MCF 10A (cell line): Measurements from ENCODE around the gene HLF. TPM values are rescaled to one million over a fixed set of nuclear protein-coding genes. Genes with fewer than 3 reads are reported as not detected.

ENCODE experiments used
- BruUV-seq: library from RNA; stranded (reverse); fragments of 400-500 nt; replicated peaks from 2 replicates; lab custom pipeline; 2021; lab: Mats Ljungman, UMichigan
- CTCF ChIA-PET: fragments of 300-600 bp; sonication (Branson Sonifier 250); formaldehyde crosslinking; extraction: SDS; loops from one replicate; lab custom pipeline; 2021; ENCODE audit warnings: antibody characterized with exemption, inconsistent platforms; lab: Yijun Ruan, JAX
- POLR2A ChIA-PET: fragments of 300-600, 350-650 bp; sonication (Branson Sonifier 250); formaldehyde crosslinking; extraction: SDS; loops from one replicate; lab custom pipeline; 2020; ENCODE audit warnings: antibody characterized with exemption, inconsistent platforms; lab: Yijun Ruan, JAX
- DNase-seq: peaks from one replicate; pipeline ENCODE4 v3.0.0-alpha.2; 2018; ENCODE audit not compliant: unreplicated experiment
- H3K27ac Mint-ChIP-seq: one replicate; pipeline ENCODE4 v1.8.0; 2022; ENCODE audit warnings: mild to moderate bottlenecking, low read depth, mixed read lengths; ENCODE audit not compliant: unreplicated experiment
- H3K27me3 Mint-ChIP-seq: one replicate; pipeline ENCODE4 v1.8.0; 2022; ENCODE audit warnings: mixed read lengths; ENCODE audit not compliant: insufficient read depth, unreplicated experiment
- H3K36me3 Mint-ChIP-seq: one replicate; pipeline ENCODE4 v1.8.0; 2022; ENCODE audit warnings: mild to moderate bottlenecking, moderate library complexity, mixed read lengths; ENCODE audit not compliant: insufficient read depth, unreplicated experiment
- H3K4me1 Mint-ChIP-seq: one replicate; pipeline ENCODE4 v1.8.0; 2022; ENCODE audit warnings: mixed read lengths; ENCODE audit not compliant: insufficient read depth, unreplicated experiment
- H3K4me3 Mint-ChIP-seq: one replicate; pipeline ENCODE4 v1.8.0; 2022; ENCODE audit warnings: mild to moderate bottlenecking, moderate library complexity, mixed read lengths; ENCODE audit not compliant: unreplicated experiment
- H3K9me3 Mint-ChIP-seq: one replicate; pipeline ENCODE4 v1.8.0; 2022; ENCODE audit warnings: mixed read lengths; ENCODE audit not compliant: unreplicated experiment
- intact Hi-C: fragments of 100-400 bp; cut with micrococcal nuclease; formaldehyde crosslinking; loops from 2 replicates; pipeline ENCODE4 v1.14.1; 2022
- total RNA-seq: library from RNA; stranded (reverse); gene quantifications from 2 replicates; pipeline ENCODE4 v1.2.3, GENCODE V29; 2022
- TF ChIP-seq, protein P1 (sequence below): fragments of 200-600 bp; IDR thresholded peaks from one replicate; pipeline ENCODE4 v1.8.0; 2022; ENCODE audit warnings: antibody characterized with exemption, mild to moderate bottlenecking; ENCODE audit not compliant: unreplicated experiment

HLF gene
- total RNA-seq, 1 experiment from 2014 or later = 0.23 TPM

DNA sequence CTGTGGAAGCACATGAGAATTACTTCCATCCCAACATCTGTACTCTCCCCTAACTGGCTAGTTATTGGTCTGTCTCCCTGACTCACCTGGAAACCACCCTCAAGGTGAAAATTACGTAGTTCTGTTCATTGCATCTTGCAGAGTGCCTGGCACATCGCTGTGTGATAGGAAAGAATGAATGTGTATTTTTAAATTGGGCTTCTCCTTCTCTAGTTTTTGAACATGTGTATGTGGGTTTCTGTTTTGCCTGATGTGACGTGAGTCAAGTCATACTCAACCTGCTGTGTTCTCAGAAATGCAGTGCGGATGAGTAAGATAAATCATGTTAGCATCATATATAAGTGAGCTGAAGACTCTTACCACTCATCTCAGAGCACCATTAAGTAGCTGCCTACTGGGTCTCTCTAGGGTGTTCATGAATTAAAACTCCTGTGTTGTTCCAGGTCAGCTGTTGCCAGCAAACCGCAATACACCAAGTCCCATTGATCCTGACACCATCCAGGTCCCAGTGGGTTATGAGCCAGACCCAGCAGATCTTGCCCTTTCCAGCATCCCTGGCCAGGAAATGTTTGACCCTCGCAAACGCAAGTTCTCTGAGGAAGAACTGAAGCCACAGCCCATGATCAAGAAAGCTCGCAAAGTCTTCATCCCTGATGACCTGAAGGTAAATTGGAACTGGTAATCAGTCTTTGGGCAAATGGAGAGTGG, 50.2 kb downstream of the HLF start:
- intact Hi-C loops = no loop called here
- BruUV-seq = no TSS peak
- Mint-ChIP-seq H3K4me3 (no peak overlapping the region), H3K27me3 (no peaks in the 10 kb centered on the region), H3K4me1 (no peaks in the 10 kb centered on the region), H3K36me3 (no peaks in the 10 kb centered on the region), H3K27ac (no peak overlapping the region), H3K9me3 (no peaks in the 10 kb centered on the region)
- no peak for DNase-seq
- CTCF ChIA-PET = interaction anchor here (1.1 kb wide), 1 partner anchor 37 kb away, joined by 3 read pairs; no protein-coding TSS in a partner anchor
- POLR2A ChIA-PET = no interaction called here
- TF ChIP-seq, protein P1, sequence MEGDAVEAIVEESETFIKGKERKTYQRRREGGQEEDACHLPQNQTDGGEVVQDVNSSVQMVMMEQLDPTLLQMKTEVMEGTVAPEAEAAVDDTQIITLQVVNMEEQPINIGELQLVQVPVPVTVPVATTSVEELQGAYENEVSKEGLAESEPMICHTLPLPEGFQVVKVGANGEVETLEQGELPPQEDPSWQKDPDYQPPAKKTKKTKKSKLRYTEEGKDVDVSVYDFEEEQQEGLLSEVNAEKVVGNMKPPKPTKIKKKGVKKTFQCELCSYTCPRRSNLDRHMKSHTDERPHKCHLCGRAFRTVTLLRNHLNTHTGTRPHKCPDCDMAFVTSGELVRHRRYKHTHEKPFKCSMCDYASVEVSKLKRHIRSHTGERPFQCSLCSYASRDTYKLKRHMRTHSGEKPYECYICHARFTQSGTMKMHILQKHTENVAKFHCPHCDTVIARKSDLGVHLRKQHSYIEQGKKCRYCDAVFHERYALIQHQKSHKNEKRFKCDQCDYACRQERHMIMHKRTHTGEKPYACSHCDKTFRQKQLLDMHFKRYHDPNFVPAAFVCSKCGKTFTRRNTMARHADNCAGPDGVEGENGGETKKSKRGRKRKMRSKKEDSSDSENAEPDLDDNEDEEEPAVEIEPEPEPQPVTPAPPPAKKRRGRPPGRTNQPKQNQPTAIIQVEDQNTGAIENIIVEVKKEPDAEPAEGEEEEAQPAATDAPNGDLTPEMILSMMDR = no peak

GRCh38 chr17:55316499-55316898, 51.7 kb downstream of the HLF start:
- Mint-ChIP-seq H3K4me3 (no peak overlapping the region), H3K9me3 (no peaks in the 10 kb centered on the region), H3K4me1 (no peaks in the 10 kb centered on the region), H3K27ac (no peak overlapping the region), H3K36me3 (no peaks in the 10 kb centered on the region), H3K27me3 (no peaks in the 10 kb centered on the region)
- ChIA-PET POLR2A (no interaction called here), CTCF (no interaction called here)
- TF ChIP-seq, protein P1 = no peak
- DNase-seq = no peak
- no TSS peak for BruUV-seq
- intact Hi-C loops = no loop called here

- BruUV-seq = no TSS peak
- no peak overlapping the region for H3K27ac Mint-ChIP-seq
Measured at GRCh38 chr17:55317284-55317683, 52.5 kb downstream of the HLF start.

DNA sequence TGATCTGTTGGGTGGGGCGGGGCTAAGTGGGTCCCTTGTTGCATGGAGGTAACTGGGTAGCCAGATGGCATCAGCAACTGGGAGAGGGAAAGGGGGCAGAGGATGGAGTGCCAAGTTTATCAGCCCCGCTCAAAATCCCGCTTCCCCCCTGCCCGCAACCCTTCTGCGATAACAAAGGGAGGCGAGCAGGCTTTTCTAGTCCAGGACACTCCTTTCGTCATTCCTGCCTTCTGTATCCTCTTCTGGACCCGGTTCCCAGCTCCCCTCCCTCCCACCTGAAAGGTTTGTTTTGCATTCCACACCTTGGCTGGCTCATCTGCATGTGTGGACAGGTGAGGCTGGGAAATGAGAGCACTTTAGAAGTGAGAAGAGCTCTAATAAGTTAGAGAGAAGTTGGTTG, 53.3 kb downstream of the HLF start:
- intact Hi-C loops = no loop called here
- ChIA-PET CTCF (interaction anchor here (0.6 kb wide), 1 partner anchor 10 kb away, joined by 3 read pairs; no protein-coding TSS in a partner anchor), POLR2A (no interaction called here)
- H3K4me1 Mint-ChIP-seq = no peaks in the 10 kb centered on the region
- no peak overlapping the region for H3K4me3 Mint-ChIP-seq
- no peaks in the 10 kb centered on the region for H3K9me3 Mint-ChIP-seq
- H3K36me3 Mint-ChIP-seq = no peaks in the 10 kb centered on the region
- H3K27me3 Mint-ChIP-seq = no peaks in the 10 kb centered on the region
- H3K27ac Mint-ChIP-seq = no peak overlapping the region
- BruUV-seq = no TSS peak
- no peak for DNase-seq
- TF ChIP-seq, protein P1 = no peak

More at GRCh38 chr17:55317284-55317683, 52.5 kb downstream of the HLF start:
- H3K4me1 Mint-ChIP-seq = no peaks in the 10 kb centered on the region
- no peaks in the 10 kb centered on the region for H3K9me3 Mint-ChIP-seq
- no peaks in the 10 kb centered on the region for H3K27me3 Mint-ChIP-seq
- TF ChIP-seq, protein P1 = no peak
- ChIA-PET POLR2A (no interaction called here), CTCF (interaction anchor here (0.6 kb wide), 1 partner anchor 11 kb away, joined by 3 read pairs; no protein-coding TSS in a partner anchor)
- no peak for DNase-seq
- H3K4me3 Mint-ChIP-seq = no peak overlapping the region
- intact Hi-C loops = no loop called here
- no peaks in the 10 kb centered on the region for H3K36me3 Mint-ChIP-seq
